PFSK-1 (cell line): ENCODE results near the gene TRUB2.

ENCODE experiments used
- FOXP2 ChIP-seq: optimal IDR thresholded peaks from 2 replicates; pipeline ENCODE3; 2011; ENCODE audit warnings: borderline replicate concordance, control low read depth, inconsistent platforms; ENCODE audit not compliant: insufficient read depth; ENCODE audit errors: extremely low read length, extremely low read depth
- POLR2AphosphoS5 ChIP-seq: IDR thresholded peaks from 2 replicates; pipeline ENCODE4 v1.6.1; 2012; ENCODE audit warnings: low read depth, mild to moderate bottlenecking, control low read depth, low read length, moderate library complexity
- SIN3A ChIP-seq: IDR thresholded peaks from 2 replicates; pipeline ENCODE4 v1.6.1; 2012; ENCODE audit warnings: mild to moderate bottlenecking, low read length, moderate library complexity, borderline replicate concordance; ENCODE audit not compliant: insufficient read depth
- TAF1 ChIP-seq: IDR thresholded peaks from 2 replicates; pipeline ENCODE4 v1.6.1; 2012; ENCODE audit warnings: low read length, control low read depth, borderline replicate concordance; ENCODE audit not compliant: insufficient read depth
- TF ChIP-seq, protein P1 (sequence below), 2 experiments: IDR thresholded peaks; 2 replicates each; pipeline versions ENCODE4 v1.6.1 to v1.8.0; 2011 to 2012; ENCODE audit warnings: low read depth in 2 of 2, low read length in 2 of 2, control low read depth in 1 of 2, inconsistent platforms in 1 of 2, mild to moderate bottlenecking in 1 of 2, moderate library complexity in 1 of 2; ENCODE audit not compliant: insufficient read depth in 1 of 2

Gene TRUB2

DNA sequence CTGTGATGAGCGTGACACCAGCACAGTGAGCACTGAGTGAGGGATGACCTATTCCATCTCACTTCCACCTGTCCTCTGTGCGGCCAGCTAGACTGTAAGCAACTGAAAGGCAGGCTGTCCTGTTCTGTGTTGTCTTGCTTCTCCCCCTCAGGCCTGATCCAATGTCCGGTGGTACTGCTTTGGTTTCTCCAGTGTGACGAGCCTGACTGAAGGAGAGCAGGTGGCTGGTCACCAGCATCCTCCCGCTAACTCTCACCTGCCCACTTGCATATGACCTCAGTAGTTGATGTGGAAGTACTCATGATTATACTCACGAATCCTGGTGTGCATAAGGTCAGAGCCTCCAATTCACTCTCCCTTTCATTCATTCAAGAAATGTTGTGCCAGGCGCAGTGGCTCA, 15.7 kb upstream of the TRUB2 start:
- TF ChIP-seq TAF1 (no peak), FOXP2 (no peak), POLR2AphosphoS5 (no peak), SIN3A (no peak)
- TF ChIP-seq, protein P1, sequence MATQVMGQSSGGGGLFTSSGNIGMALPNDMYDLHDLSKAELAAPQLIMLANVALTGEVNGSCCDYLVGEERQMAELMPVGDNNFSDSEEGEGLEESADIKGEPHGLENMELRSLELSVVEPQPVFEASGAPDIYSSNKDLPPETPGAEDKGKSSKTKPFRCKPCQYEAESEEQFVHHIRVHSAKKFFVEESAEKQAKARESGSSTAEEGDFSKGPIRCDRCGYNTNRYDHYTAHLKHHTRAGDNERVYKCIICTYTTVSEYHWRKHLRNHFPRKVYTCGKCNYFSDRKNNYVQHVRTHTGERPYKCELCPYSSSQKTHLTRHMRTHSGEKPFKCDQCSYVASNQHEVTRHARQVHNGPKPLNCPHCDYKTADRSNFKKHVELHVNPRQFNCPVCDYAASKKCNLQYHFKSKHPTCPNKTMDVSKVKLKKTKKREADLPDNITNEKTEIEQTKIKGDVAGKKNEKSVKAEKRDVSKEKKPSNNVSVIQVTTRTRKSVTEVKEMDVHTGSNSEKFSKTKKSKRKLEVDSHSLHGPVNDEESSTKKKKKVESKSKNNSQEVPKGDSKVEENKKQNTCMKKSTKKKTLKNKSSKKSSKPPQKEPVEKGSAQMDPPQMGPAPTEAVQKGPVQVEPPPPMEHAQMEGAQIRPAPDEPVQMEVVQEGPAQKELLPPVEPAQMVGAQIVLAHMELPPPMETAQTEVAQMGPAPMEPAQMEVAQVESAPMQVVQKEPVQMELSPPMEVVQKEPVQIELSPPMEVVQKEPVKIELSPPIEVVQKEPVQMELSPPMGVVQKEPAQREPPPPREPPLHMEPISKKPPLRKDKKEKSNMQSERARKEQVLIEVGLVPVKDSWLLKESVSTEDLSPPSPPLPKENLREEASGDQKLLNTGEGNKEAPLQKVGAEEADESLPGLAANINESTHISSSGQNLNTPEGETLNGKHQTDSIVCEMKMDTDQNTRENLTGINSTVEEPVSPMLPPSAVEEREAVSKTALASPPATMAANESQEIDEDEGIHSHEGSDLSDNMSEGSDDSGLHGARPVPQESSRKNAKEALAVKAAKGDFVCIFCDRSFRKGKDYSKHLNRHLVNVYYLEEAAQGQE (IDR thresholded peaks at IDR 0.05; ENCODE audit: insufficient read depth in 1 of 2, low read depth in 2 of 2, low read length in 2 of 2), result no peak

DNA sequence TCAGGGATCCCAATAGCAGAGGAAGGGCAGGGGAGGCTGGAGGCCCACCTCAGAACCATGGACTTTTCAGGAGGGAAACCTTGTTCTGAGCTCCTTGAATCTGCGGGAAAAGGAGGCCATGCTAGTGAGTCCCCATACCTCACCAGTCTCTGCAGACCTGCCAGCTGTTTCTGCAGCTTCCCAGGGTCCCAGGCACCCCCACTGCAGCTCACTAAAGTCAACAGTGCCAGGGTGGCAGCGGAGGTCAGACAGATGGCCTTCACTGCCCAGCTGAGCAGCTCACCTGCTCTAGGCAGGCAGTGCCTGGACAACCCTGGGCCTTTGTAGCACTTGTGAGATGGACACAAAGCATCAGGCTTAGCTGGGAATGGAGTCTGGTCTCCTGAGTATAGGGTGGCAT, 13.7 kb upstream of the TRUB2 start:
- TF ChIP-seq, protein P1 (IDR thresholded peaks at IDR 0.05; ENCODE audit: insufficient read depth in 1 of 2, low read depth in 2 of 2, low read length in 2 of 2), result no peak
- no peak for TF ChIP-seq FOXP2

DNA sequence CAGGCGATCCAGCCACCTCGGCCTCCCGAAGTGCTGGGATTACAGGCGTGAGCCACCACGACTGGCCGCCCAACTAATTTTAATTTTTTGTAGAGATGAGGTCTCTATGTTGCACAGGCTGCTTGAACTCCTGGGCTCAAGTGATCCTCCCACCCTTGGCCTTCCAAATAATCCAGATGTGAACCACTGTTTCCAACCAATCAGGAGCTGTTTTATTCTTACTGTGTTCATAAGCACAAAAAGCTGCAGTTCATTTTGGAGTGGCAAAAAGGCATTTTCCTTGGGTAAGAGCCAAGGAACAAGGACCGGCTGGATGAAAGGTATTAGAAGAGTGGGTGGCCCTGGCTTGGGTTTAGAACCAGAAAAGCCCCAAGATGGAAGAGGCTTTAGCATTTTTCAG, 12.9 kb upstream of the TRUB2 start:
- TF ChIP-seq SIN3A (no peak), POLR2AphosphoS5 (no peak), FOXP2 (no peak), TAF1 (no peak)
- TF ChIP-seq, protein P1 (IDR thresholded peaks at IDR 0.05; ENCODE audit: insufficient read depth in 1 of 2, low read depth in 2 of 2, low read length in 2 of 2), result no peak

DNA sequence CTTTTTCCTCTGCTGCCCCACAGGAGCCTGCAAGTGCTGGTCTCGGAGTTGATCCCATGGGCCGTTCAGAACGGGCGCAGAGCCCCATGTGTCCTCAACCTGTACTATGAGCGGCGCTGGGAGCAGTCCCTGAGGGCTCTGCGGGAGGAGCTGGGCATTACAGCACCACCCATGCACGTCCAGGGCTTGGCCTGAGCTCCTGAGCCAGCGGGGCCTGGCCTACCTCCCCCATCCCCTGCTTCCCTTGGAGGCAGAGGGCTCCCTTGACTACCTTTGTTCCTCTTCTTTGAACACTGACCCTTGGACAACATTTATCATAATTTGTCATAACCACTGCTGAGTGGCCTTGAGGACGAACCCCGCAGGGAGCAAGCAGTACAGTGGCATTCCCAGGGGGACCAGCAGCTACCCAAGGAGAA, 11.2 kb upstream of the TRUB2 start:
- no peak for TF ChIP-seq FOXP2
- no peak for TF ChIP-seq POLR2AphosphoS5
- no peak for TF ChIP-seq TAF1
- no peak for TF ChIP-seq SIN3A
- TF ChIP-seq, protein P1 (IDR thresholded peaks at IDR 0.05; ENCODE audit: insufficient read depth in 1 of 2, low read depth in 2 of 2, low read length in 2 of 2), result no peak

DNA sequence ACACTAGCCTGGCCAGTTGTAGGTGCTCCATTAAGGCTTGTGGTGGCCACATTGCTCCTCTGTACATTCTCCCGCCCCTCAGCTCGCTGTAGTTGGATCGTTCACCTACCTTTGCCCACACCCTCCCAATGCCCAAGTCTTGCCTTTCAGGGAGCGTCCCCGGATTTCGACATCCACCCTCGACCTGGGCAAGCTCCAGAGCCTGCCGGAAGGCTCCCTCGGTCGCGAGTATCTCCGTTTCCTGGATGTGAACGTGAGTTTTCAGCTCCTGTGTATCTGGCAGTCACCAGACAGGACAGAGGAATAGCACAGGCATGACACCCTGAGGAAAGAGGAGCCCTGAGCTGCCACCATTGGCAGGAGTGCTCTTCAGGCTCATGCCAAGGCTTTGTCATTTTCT, 3.4 kb upstream of the TRUB2 start:
- TF ChIP-seq TAF1 (no peak), POLR2AphosphoS5 (no peak), FOXP2 (no peak), SIN3A (no peak)
- TF ChIP-seq, protein P1 (IDR thresholded peaks at IDR 0.05; ENCODE audit: insufficient read depth in 1 of 2, low read depth in 2 of 2, low read length in 2 of 2), result no peak
